ENCODE data around the gene ATP11B. TPM values are rescaled to one million over a fixed set of nuclear protein-coding genes. Genes with fewer than 3 reads are reported as not detected.

Gene ATP11B
- total RNA-seq, 4 donors from 2014 or later: 45.8 to 61.3 (median 49.4) TPM

- H3K27ac ChIP-seq (replicated peaks in 1 of 4): no peak overlapping the region
- H3K27me3 ChIP-seq: no peaks in the 10 kb centered on the region
- H3K4me3 ChIP-seq: no peak overlapping the region
- H3K4me1 ChIP-seq: peaks cover 0 to 6% (median 0%) of the 10 kb centered on the region in 4 donors
- intact Hi-C loops (cut with DNase I): no loop called here
- no peak for DNase-seq (ENCODE audit: extremely low spot score)
- WGBS: 93% methylated on average over 1 of the region's 1 CpG
- H3K36me3 ChIP-seq: peaks cover 12 to 65% (median 44%) of the 10 kb centered on the region in 4 donors
- H3K9me3 ChIP-seq: no peaks in the 10 kb centered on the region
- TF ChIP-seq CTCF (IDR thresholded peaks at IDR 0.05): no peak
- no peak for TF ChIP-seq EP300 (IDR thresholded peaks at IDR 0.05)
- no peak for TF ChIP-seq POLR2A (IDR thresholded peaks at IDR 0.05; ENCODE audit: low read depth)
- no peak for TF ChIP-seq POLR2AphosphoS5 (IDR thresholded peaks at IDR 0.05)
Observed at GRCh38 chr3:182891364-182891763, 98.1 kb downstream of the ATP11B start.

- H3K4me3 ChIP-seq: no peak overlapping the region
- peaks cover 12 to 66% (median 40%) of the 10 kb centered on the region in 4 donors for H3K36me3 ChIP-seq
- no peak for DNase-seq (ENCODE audit: extremely low spot score)
- WGBS: 93% methylated on average over 4 of the region's 4 CpGs
- intact Hi-C loops (cut with DNase I): no loop called here
- H3K27ac ChIP-seq (replicated peaks in 1 of 4): no peak overlapping the region
- H3K27me3 ChIP-seq: no peaks in the 10 kb centered on the region
- no peaks in the 10 kb centered on the region for H3K9me3 ChIP-seq
- peaks cover 0 to 6% (median 0%) of the 10 kb centered on the region in 4 donors for H3K4me1 ChIP-seq
- TF ChIP-seq POLR2AphosphoS5 (IDR thresholded peaks at IDR 0.05): no peak
- TF ChIP-seq CTCF (IDR thresholded peaks at IDR 0.05): no peak
- no peak for TF ChIP-seq EP300 (IDR thresholded peaks at IDR 0.05)
- TF ChIP-seq POLR2A (IDR thresholded peaks at IDR 0.05; ENCODE audit: low read depth): no peak
Observed at GRCh38 chr3:182892226-182892625, 98.9 kb downstream of the ATP11B start.

GRCh38 chr3:182895513-182896112 is 102.3 kb downstream of the ATP11B start:
- intact Hi-C loops (cut with DNase I): no loop called here
- H3K36me3 ChIP-seq: peaks cover 6 to 63% (median 38%) of the 10 kb centered on the region in 4 donors

DNA sequence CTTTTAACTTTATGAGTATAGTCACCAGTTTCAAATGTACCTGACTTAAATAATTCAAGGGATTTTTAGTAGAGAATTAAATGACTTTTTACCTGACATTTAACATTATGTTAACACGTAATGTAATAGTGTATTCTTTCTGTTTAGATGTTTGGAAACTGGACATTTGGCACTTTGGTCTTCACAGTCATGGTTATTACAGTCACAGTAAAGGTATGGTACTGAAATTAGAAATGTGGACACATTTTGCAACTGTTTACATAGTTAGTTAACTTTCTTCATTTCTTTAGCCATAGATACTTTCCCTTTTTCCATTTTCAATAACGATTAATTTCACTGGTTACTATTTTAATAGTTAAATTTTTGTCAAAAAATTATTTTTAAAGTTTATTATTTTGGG is 103.2 kb downstream of the ATP11B start:
- H3K9me3 ChIP-seq: no peaks in the 10 kb centered on the region
- peaks cover 0 to 6% (median 0%) of the 10 kb centered on the region in 4 donors for H3K4me1 ChIP-seq
- TF ChIP-seq EP300 (IDR thresholded peaks at IDR 0.05): no peak
- no peak for TF ChIP-seq POLR2AphosphoS5 (IDR thresholded peaks at IDR 0.05)
- TF ChIP-seq CTCF (IDR thresholded peaks at IDR 0.05): no peak
- no peak for TF ChIP-seq POLR2A (IDR thresholded peaks at IDR 0.05; ENCODE audit: low read depth)
- H3K27ac ChIP-seq (replicated peaks in 1 of 4): no peak overlapping the region
- intact Hi-C loops (cut with DNase I): no loop called here
- H3K4me3 ChIP-seq: no peak overlapping the region
- peaks cover 5 to 56% (median 33%) of the 10 kb centered on the region in 4 donors for H3K36me3 ChIP-seq
- no peak for DNase-seq (ENCODE audit: extremely low spot score)
- no peaks in the 10 kb centered on the region for H3K27me3 ChIP-seq
- WGBS: 94% methylated on average over 2 of the region's 2 CpGs

More at GRCh38 chr3:182895513-182896112, 102.3 kb downstream of the ATP11B start:
- Histone ChIP-seq H3K4me3 (no peak overlapping the region), H3K4me1 (peaks cover 0 to 6% (median 0%) of the 10 kb centered on the region in 4 donors), H3K27me3 (no peaks in the 10 kb centered on the region), H3K9me3 (no peaks in the 10 kb centered on the region), H3K27ac (replicated peaks in 1 of 4) (no peak overlapping the region)
- no peak for DNase-seq (ENCODE audit: extremely low spot score)
- TF ChIP-seq CTCF (IDR thresholded peaks at IDR 0.05) (no peak), EP300 (IDR thresholded peaks at IDR 0.05) (no peak), POLR2AphosphoS5 (IDR thresholded peaks at IDR 0.05) (no peak), POLR2A (IDR thresholded peaks at IDR 0.05; ENCODE audit: low read depth) (no peak)
- WGBS: 86% methylated on average over 8 of the region's 8 CpGs

DNA sequence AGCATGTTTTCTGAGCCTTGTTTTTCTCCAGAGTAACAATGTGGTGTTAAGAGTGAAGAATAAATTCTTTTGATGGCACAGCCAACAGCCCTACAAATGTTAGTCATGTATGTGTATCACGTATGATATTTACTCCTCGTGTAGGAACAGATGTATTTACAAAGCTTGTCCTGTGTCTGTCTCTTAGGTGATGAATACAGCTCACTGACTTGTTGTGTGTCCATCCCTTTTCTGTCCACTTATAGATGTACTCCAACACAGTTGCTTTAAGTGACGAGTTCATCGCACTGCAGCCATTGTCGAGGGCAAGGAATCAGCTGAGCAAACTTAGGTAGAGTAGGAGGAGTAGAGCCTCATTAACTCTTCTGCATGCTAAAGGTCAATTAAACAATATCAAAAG is 108.9 kb downstream of the ATP11B start:
- no peak for TF ChIP-seq EP300 (IDR thresholded peaks at IDR 0.05)
- no peak for TF ChIP-seq POLR2AphosphoS5 (IDR thresholded peaks at IDR 0.05)
- TF ChIP-seq POLR2A (IDR thresholded peaks at IDR 0.05; ENCODE audit: low read depth): no peak
- no peak for TF ChIP-seq CTCF (IDR thresholded peaks at IDR 0.05)
- Histone ChIP-seq H3K27ac (replicated peaks in 1 of 4) (no peak overlapping the region), H3K4me3 (no peak overlapping the region), H3K9me3 (no peaks in the 10 kb centered on the region), H3K4me1 (no peaks in the 10 kb centered on the region), H3K27me3 (no peaks in the 10 kb centered on the region), H3K36me3 (peaks cover 10 to 71% (median 43%) of the 10 kb centered on the region in 4 donors)
- 94% methylated on average over 5 of the region's 5 CpGs for WGBS
- intact Hi-C loops (cut with DNase I): no loop called here
- no peak for DNase-seq (ENCODE audit: extremely low spot score)

Measured in esophagus muscularis mucosa (tissue), 4 donors.